Esophagus muscularis mucosa (tissue), 4 donors: ENCODE results near the gene POLR2M.
A peak's percentile ranks its signal among the peaks of the same experiment; 100 is the strongest.

Experiments
- EP300 ChIP-seq: sonication (generic); formaldehyde crosslinking; IDR thresholded peaks from one replicate; pipeline ENCODE4 v1.6.1; 2017; ENCODE audit warnings: antibody characterized with exemption
- POLR2A ChIP-seq: fragments of 450-650 bp; IDR thresholded peaks from one replicate; pipeline ENCODE4 v1.6.1; 2017; ENCODE audit warnings: antibody characterized with exemption, moderate library complexity, mild to moderate bottlenecking, low read depth
- POLR2AphosphoS5 ChIP-seq, 2 donors: sonication (generic); formaldehyde crosslinking; IDR thresholded peaks; one replicate each; pipeline ENCODE4 v1.6.1; 2017; ENCODE audit warnings: antibody characterized with exemption in 2 of 2
- TF ChIP-seq, protein P1 (sequence below), 3 experiments: fragments of 200-600 bp in 2 of 3; fragments of 450-650 bp in 1 of 3; sonication (generic) in 2 of 3; IDR thresholded peaks; one replicate each; pipeline ENCODE4 v1.5.1; 2017 to 2019; ENCODE audit warnings: antibody characterized with exemption in 3 of 3, mild to moderate bottlenecking in 2 of 3, moderate library complexity in 1 of 3

DNA sequence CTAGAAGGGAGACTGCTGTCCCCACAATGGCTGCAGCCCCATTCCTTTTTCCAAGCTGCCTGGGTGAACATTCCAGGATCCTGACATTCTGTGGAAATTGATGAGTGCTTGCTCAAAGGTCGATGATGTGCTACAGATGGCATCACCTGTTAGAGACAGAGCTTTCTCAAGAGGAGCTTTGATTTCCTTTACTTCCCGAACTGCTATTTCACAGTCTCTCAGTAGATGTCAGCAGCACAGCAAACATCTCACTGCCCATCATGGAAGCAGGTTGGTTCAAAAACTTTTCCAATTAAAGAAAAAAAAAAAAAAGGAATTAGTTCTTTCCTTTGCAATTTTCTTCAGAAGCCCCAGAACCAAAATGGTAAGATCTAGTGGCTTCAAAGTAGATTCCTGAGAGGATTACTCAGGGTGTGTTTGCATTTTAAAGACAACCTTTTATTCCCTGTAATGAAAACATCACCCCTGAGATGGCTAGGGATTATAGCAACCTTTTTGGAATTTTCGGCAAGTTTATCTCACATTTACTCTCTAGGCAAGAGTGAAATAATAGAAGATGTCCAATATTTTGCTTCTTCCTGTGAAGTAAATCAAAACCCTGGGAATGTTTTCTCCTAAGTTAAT lies 44.8 kb downstream of the POLR2M start:
- no peak for TF ChIP-seq EP300
- TF ChIP-seq, protein P1, sequence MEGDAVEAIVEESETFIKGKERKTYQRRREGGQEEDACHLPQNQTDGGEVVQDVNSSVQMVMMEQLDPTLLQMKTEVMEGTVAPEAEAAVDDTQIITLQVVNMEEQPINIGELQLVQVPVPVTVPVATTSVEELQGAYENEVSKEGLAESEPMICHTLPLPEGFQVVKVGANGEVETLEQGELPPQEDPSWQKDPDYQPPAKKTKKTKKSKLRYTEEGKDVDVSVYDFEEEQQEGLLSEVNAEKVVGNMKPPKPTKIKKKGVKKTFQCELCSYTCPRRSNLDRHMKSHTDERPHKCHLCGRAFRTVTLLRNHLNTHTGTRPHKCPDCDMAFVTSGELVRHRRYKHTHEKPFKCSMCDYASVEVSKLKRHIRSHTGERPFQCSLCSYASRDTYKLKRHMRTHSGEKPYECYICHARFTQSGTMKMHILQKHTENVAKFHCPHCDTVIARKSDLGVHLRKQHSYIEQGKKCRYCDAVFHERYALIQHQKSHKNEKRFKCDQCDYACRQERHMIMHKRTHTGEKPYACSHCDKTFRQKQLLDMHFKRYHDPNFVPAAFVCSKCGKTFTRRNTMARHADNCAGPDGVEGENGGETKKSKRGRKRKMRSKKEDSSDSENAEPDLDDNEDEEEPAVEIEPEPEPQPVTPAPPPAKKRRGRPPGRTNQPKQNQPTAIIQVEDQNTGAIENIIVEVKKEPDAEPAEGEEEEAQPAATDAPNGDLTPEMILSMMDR (IDR thresholded peaks at IDR 0.05): peak; percentile 38 to 52 (median 39)
- TF ChIP-seq POLR2AphosphoS5 (IDR thresholded peaks at IDR 0.05): no peak
- no peak for TF ChIP-seq POLR2A
